Ovary (tissue), 9 donors: ENCODE results near the gene OR8B2. TPM values are rescaled to one million over a fixed set of nuclear protein-coding genes. Genes with fewer than 3 reads are reported as not detected.
"Not testable (repeated sequence)": the region's sequence is repeated elsewhere in the genome, so short reads cannot be mapped to it uniquely, and the experiment has no call there.

Experiments
- DNase-seq, 5 donors: peaks; one replicate each; pipeline ENCODE4 v3.0.0-alpha.2; 2019 to 2020
- H3K27ac ChIP-seq, 2 donors: fragments of 200-600 bp; one replicate each; pipeline versions ENCODE4 v1.5.1 to v1.8.0; 2019 to 2022
- H3K27me3 ChIP-seq: fragments of 200-600 bp; one replicate; pipeline ENCODE4 v1.8.0; 2022
- H3K36me3 ChIP-seq: fragments of 200-600 bp; sonication (generic); one replicate; pipeline ENCODE4 v1.5.1; 2019
- H3K4me1 ChIP-seq: one replicate; pipeline ENCODE4 v1.8.1; 2013; ENCODE audit warnings: mild to moderate bottlenecking, moderate library complexity; ENCODE audit not compliant: insufficient read depth
- H3K4me3 ChIP-seq: fragments of 200-600 bp; sonication (generic); one replicate; pipeline ENCODE4 v1.5.1; 2017
- H3K9me3 ChIP-seq, 2 donors: fragments of 200-600 bp in 1 of 2; sonication (generic) in 1 of 2; one replicate each; pipeline versions ENCODE4 v1.5.1 to v1.8.1; 2013 to 2019; ENCODE audit warnings: mild to moderate bottlenecking in 1 of 2, moderate library complexity in 1 of 2
- CTCF ChIP-seq, 3 donors: fragments of 450-650 bp in 2 of 3; fragments of 200-600 bp in 1 of 3; IDR thresholded peaks; one replicate each; pipeline versions ENCODE4 v1.5.1 to v1.8.0; 2016 to 2022; ENCODE audit warnings: antibody characterized with exemption in 3 of 3, mild to moderate bottlenecking in 1 of 3
- EP300 ChIP-seq: sonication (generic); formaldehyde crosslinking; IDR thresholded peaks from one replicate; pipeline ENCODE4 v1.6.1; 2017; ENCODE audit warnings: antibody characterized with exemption
- POLR2A ChIP-seq: fragments of 450-650 bp; IDR thresholded peaks from one replicate; pipeline ENCODE4 v1.6.1; 2017; ENCODE audit warnings: antibody characterized with exemption, mild to moderate bottlenecking, moderate library complexity
- WGBS, 3 donors: extraction: QIAGEN DNeasy Blood & Tissue Kit in 1 of 3; methylation state at CpG; one replicate each; pipeline versions ENCODE4 v1.1.5 to v1.1.7; 2013 to 2017; 5-methylcytosine and 5-hydroxymethylcytosine counted together
- intact Hi-C, 4 donors: fragments of 100-400 bp; cut with DNase I; formaldehyde crosslinking; loops; one replicate each; pipeline versions ENCODE4 v1.11.0 to v1.15.1; 2022 to 2023
- polyA plus RNA-seq, 2 donors: library from polyadenylated mRNA; stranded (reverse); fragments of 200-250 nt in 1 of 2; fragments of 350-450 nt in 1 of 2; fragmentation: Illumina TruSeq in 1 of 2; extraction: RNeasy Lipid Tissue Mini Kit (QIAGEN cat#74804) in 1 of 2; gene quantifications; one replicate each; pipeline ENCODE4 v1.2.3, GENCODE V29; 2013 to 2014
- total RNA-seq, 7 donors: library from RNA; depleted of rRNA in 2 of 7; stranded (reverse); fragments of >200 nt in 2 of 7; fragmentation: NEBNext Ultra II Directional in 3 of 7; extraction: Animal tissue kit (Norgen Biotek cat#: 25700) in 3 of 7; gene quantifications; one replicate each; pipeline versions ENCODE4 v1.1.0 to v1.2.4, GENCODE V29; 2016 to 2023
- donor health status: DM: no; HTN: no; CAD: no; lungs with moderate emphysema.
- donor health status: DM: no; HTN: no; CAD: no.
- donor health status: Bipolar disorder and iron deficiency.
- donor health status: DM: yes; HTN: yes; CAD: no.
- donor health status: DM: no; HTN: no; CAD: no.
- donor health status: DM: yes; HTN: yes; CAD: no.

The OR8B2 gene
- total and polyA plus RNA-seq, 9 donors = not detected

- no peaks in the 10 kb centered on the region for H3K36me3 ChIP-seq
- H3K27ac ChIP-seq = no peak overlapping the region
- no peaks in the 10 kb centered on the region for H3K27me3 ChIP-seq
- WGBS, 3 donors = 72 to 83% (median 77%) methylated on average over 7 of the region's 7 CpGs
- H3K4me1 ChIP-seq = no peaks in the 10 kb centered on the region
- H3K9me3 ChIP-seq = no peaks in the 10 kb centered on the region
- intact Hi-C loops = no loop called here
- TF ChIP-seq POLR2A (no peak), CTCF (IDR thresholded peaks at IDR 0.05) (no peak), EP300 (no peak)
- no peak overlapping the region for H3K4me3 ChIP-seq
- DNase-seq = no peak
These were observed 25.6 kb upstream of the OR8B2 start for GRCh38 chr11:124409906-124410305.

GRCh38 chr11:124405581-124405980 is 21.3 kb upstream of the OR8B2 start:
- Histone ChIP-seq H3K4me1 (no peaks in the 10 kb centered on the region), H3K27me3 (no peaks in the 10 kb centered on the region), H3K27ac (no peak overlapping the region), H3K9me3 (no peaks in the 10 kb centered on the region), H3K4me3 (no peak overlapping the region), H3K36me3 (no peaks in the 10 kb centered on the region)
- WGBS, 3 donors = 56 to 73% (median 72%) methylated on average over 2 of the region's 2 CpGs
- intact Hi-C loops = no loop called here
- DNase-seq = no peak
- TF ChIP-seq POLR2A = no peak
- no peak for TF ChIP-seq EP300
- no peak for TF ChIP-seq CTCF (IDR thresholded peaks at IDR 0.05)

- H3K4me1 ChIP-seq, DNase-seq, H3K9me3 ChIP-seq, H3K36me3 ChIP-seq, H3K27ac ChIP-seq, H3K27me3 ChIP-seq, H3K4me3 ChIP-seq, intact Hi-C loops: not testable (repeated sequence)
- 88 to 94% (median 90%) methylated on average over 22 to 27 of the region's 27 CpGs for WGBS, 3 donors
These were observed 18.9 kb upstream of the OR8B2 start for GRCh38 chr11:124403186-124403585.

- intact Hi-C loops = no loop called here
- H3K4me1 ChIP-seq = no peaks in the 10 kb centered on the region
- H3K9me3 ChIP-seq = no peaks in the 10 kb centered on the region
- no peak for DNase-seq
- no peaks in the 10 kb centered on the region for H3K36me3 ChIP-seq
- TF ChIP-seq CTCF (IDR thresholded peaks at IDR 0.05) (no peak), POLR2A (no peak), EP300 (no peak)
- no peak overlapping the region for H3K4me3 ChIP-seq
- no peak overlapping the region for H3K27ac ChIP-seq
- no peaks in the 10 kb centered on the region for H3K27me3 ChIP-seq
- 47 to 53% (median 52%) methylated on average over 8 of the region's 8 CpGs for WGBS, 3 donors
These were observed 18.1 kb upstream of the OR8B2 start for GRCh38 chr11:124402326-124402922.

- Histone ChIP-seq H3K36me3 (no peaks in the 10 kb centered on the region), H3K9me3 (no peaks in the 10 kb centered on the region), H3K27me3 (no peaks in the 10 kb centered on the region), H3K27ac (no peak within 1 kb of the TSS), H3K4me1 (no peaks in the 10 kb centered on the region), H3K4me3 (no peak within 1 kb of the TSS)
- DNase-seq = no peak
- no peak for TF ChIP-seq EP300
- intact Hi-C loops = no loop called here
These were observed 14.6 kb upstream of the OR8B2 start, which contains the start of gene OR8B3 for GRCh38 chr11:124398924-124399323. Gene OR8B3, minus strand, starts transcription at chr11:124399024. Its CDS starts 1,673 bp downstream, at chr11:124397351.

GRCh38 chr11:124396847-124397246 is 12.5 kb upstream of the OR8B2 start:
- H3K9me3 ChIP-seq, H3K27ac ChIP-seq, DNase-seq, H3K36me3 ChIP-seq, H3K4me1 ChIP-seq, H3K27me3 ChIP-seq, intact Hi-C loops, H3K4me3 ChIP-seq: not testable (repeated sequence)
- WGBS, 3 donors = 74 to 83% (median 77%) methylated on average over 2 to 4 of the region's 4 CpGs
